Parathyroid adenoma (tissue), 2 donors: Measurements from ENCODE around the gene ALX3.

Experiments
- H2AFZ ChIP-seq: fragments of 300-600 bp; sonication (generic); one replicate; pipeline ENCODE4 v1.7.0; 2017; ENCODE audit warnings: antibody characterized with exemption, mild to moderate bottlenecking
- H3K27ac ChIP-seq: fragments of 300-600 bp; sonication (generic); one replicate; pipeline ENCODE4 v1.7.0; 2017
- H3K27me3 ChIP-seq: fragments of 300-600 bp; sonication (generic); one replicate; pipeline ENCODE4 v1.7.0; 2017; ENCODE audit warnings: low read length; ENCODE audit not compliant: control insufficient read depth, insufficient read depth
- H3K36me3 ChIP-seq: fragments of 300-600 bp; sonication (generic); one replicate; pipeline ENCODE4 v1.7.0; 2017; ENCODE audit warnings: low read length; ENCODE audit not compliant: control insufficient read depth, insufficient read depth
- H3K4me1 ChIP-seq: fragments of 300-600 bp; sonication (generic); one replicate; pipeline ENCODE4 v1.7.0; 2017; ENCODE audit warnings: control low read depth
- H3K4me2 ChIP-seq: fragments of 300-600 bp; sonication (generic); one replicate; pipeline ENCODE4 v1.7.0; 2017; ENCODE audit warnings: low read length
- H3K4me3 ChIP-seq: fragments of 300-600 bp; sonication (generic); one replicate; pipeline ENCODE4 v1.7.0; 2017; ENCODE audit warnings: low read depth, low read length
- H3K79me2 ChIP-seq: fragments of 300-600 bp; sonication (generic); one replicate; pipeline ENCODE4 v1.7.0; 2017; ENCODE audit warnings: control low read depth
- H3K9ac ChIP-seq: fragments of 300-600 bp; sonication (generic); one replicate; pipeline ENCODE4 v1.7.0; 2017; ENCODE audit warnings: mild to moderate bottlenecking
- H3K9me3 ChIP-seq: fragments of 300-600 bp; sonication (generic); one replicate; pipeline ENCODE4 v1.7.0; 2017; ENCODE audit warnings: low read length; ENCODE audit not compliant: control insufficient read depth
- TF ChIP-seq, protein P1 (sequence below): fragments of 300-600 bp; sonication (generic); IDR thresholded peaks from one replicate; pipeline ENCODE4 v1.7.0; 2017; ENCODE audit warnings: antibody characterized with exemption, mild to moderate bottlenecking
- donor health status: primary hyperparathyroidism.

The ALX3 gene

DNA sequence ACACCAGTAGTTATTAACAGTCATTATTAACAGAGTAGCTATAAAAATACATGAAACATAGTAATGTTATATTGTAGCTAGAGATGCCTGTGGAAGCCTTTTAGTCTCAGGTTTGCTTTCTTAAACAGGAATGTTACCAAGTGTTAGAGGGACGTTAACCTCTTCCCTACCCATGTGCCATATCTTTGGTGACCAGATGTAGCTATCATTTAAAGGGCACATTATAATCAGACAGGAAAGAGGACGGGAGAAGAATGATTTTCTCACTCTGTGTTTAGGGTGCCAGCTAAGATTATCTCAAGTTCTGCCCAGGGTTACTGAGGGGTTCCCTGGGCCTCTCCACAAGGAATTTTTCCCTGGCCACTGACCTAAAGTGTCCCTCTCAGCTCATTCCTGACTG, 20.9 kb upstream of the ALX3 start:
- H3K4me2 ChIP-seq: no peak overlapping the region
- no peaks in the 10 kb centered on the region for H3K4me1 ChIP-seq
- no peak overlapping the region for H3K4me3 ChIP-seq
- H3K9ac ChIP-seq: no peak overlapping the region
- no peak overlapping the region for H3K27ac ChIP-seq
- no peaks in the 10 kb centered on the region for H3K9me3 ChIP-seq
- H3K27me3 ChIP-seq: no peaks in the 10 kb centered on the region
- H3K36me3 ChIP-seq: no peaks in the 10 kb centered on the region
- TF ChIP-seq, protein P1, sequence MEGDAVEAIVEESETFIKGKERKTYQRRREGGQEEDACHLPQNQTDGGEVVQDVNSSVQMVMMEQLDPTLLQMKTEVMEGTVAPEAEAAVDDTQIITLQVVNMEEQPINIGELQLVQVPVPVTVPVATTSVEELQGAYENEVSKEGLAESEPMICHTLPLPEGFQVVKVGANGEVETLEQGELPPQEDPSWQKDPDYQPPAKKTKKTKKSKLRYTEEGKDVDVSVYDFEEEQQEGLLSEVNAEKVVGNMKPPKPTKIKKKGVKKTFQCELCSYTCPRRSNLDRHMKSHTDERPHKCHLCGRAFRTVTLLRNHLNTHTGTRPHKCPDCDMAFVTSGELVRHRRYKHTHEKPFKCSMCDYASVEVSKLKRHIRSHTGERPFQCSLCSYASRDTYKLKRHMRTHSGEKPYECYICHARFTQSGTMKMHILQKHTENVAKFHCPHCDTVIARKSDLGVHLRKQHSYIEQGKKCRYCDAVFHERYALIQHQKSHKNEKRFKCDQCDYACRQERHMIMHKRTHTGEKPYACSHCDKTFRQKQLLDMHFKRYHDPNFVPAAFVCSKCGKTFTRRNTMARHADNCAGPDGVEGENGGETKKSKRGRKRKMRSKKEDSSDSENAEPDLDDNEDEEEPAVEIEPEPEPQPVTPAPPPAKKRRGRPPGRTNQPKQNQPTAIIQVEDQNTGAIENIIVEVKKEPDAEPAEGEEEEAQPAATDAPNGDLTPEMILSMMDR: no peak
- H2AFZ ChIP-seq: no peak overlapping the region
- no peaks in the 10 kb centered on the region for H3K79me2 ChIP-seq

- H3K27me3 ChIP-seq: no peaks in the 10 kb centered on the region
- H3K4me2 ChIP-seq: no peak overlapping the region
- no peak overlapping the region for H3K9ac ChIP-seq
- H3K9me3 ChIP-seq: no peaks in the 10 kb centered on the region
- H3K79me2 ChIP-seq: no peaks in the 10 kb centered on the region
- H3K4me1 ChIP-seq: no peaks in the 10 kb centered on the region
- H3K36me3 ChIP-seq: no peaks in the 10 kb centered on the region
- H3K27ac ChIP-seq: no peak overlapping the region
- no peak overlapping the region for H3K4me3 ChIP-seq
- TF ChIP-seq, protein P1: no peak
- no peak overlapping the region for H2AFZ ChIP-seq
Measured at GRCh38 chr1:110089561-110090275, 19.2 kb upstream of the ALX3 start.

DNA sequence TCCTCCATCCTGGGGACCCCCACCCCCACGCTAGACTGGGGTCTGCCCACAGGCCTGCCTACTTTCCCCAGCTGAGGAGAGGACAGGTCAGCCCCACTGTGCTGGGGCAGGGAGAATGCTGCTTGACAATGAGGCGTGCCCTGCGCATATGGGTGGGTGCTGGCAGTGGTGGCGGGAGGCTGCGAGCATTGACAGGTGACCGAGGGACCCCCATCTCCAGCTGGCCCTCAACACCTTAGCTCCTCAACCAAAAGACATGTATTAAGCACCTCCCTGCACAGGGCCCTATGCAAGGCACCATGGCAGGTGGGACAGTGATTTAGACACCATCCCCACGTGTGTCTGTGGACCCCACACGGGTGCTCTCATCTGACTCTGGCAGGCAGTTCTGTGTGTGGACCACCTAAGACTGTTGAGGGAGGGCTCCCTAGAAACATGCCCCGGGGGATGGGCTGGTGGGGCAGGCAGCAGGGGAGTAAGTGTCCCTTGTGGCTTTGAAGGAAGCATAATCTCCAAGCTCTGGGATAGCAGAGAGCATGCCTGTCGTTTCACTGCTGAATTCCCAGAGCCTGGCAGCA, 18.4 kb upstream of the ALX3 start:
- Histone ChIP-seq H3K27me3 (no peaks in the 10 kb centered on the region), H3K79me2 (no peaks in the 10 kb centered on the region), H3K4me1 (no peaks in the 10 kb centered on the region), H3K4me3 (no peak overlapping the region), H3K9ac (no peak overlapping the region), H3K4me2 (no peak overlapping the region), H3K36me3 (no peaks in the 10 kb centered on the region), H3K9me3 (no peaks in the 10 kb centered on the region), H2AFZ (no peak overlapping the region), H3K27ac (no peak overlapping the region)
- TF ChIP-seq, protein P1: no peak

GRCh38 chr1:110087812-110088738, 17.6 kb upstream of the ALX3 start:
- Histone ChIP-seq H3K9me3 (no peaks in the 10 kb centered on the region), H3K4me3 (no peak overlapping the region), H3K27ac (no peak overlapping the region), H3K36me3 (no peaks in the 10 kb centered on the region), H3K79me2 (no peaks in the 10 kb centered on the region), H3K27me3 (no peaks in the 10 kb centered on the region), H3K4me2 (no peak overlapping the region), H2AFZ (no peak overlapping the region), H3K4me1 (no peaks in the 10 kb centered on the region), H3K9ac (no peak overlapping the region)
- TF ChIP-seq, protein P1: peak; percentile 54
